Measurements from ENCODE around the gene LRRC15.

The LRRC15 gene

GRCh38 chr3:194386648-194387047 is 17.1 kb upstream of the LRRC15 start:
- TF ChIP-seq CTCF (IDR thresholded peaks at IDR 0.05; ENCODE audit: insufficient read depth, missing control alignments) = no peak
- no peak for FAIRE-seq
- DNase-seq (ENCODE audit: insufficient read length, low spot score) = no peak

- DNase-seq (ENCODE audit: insufficient read length, low spot score) (no peak), FAIRE-seq (no peak)
- TF ChIP-seq CTCF (IDR thresholded peaks at IDR 0.05; ENCODE audit: insufficient read depth, missing control alignments) = no peak
Observed at GRCh38 chr3:194386066-194386465, 16.5 kb upstream of the LRRC15 start.

- DNase-seq (ENCODE audit: insufficient read length, low spot score) = no peak
- no peak for FAIRE-seq
Observed at GRCh38 chr3:194384569-194385001, 15.0 kb upstream of the LRRC15 start.

GRCh38 chr3:194384156-194384555 is 14.6 kb upstream of the LRRC15 start:
- no peak for TF ChIP-seq CTCF (IDR thresholded peaks at IDR 0.05; ENCODE audit: insufficient read depth, missing control alignments)
- FAIRE-seq (no peak), DNase-seq (ENCODE audit: insufficient read length, low spot score) (no peak)

More at GRCh38 chr3:194384569-194385001, 15.0 kb upstream of the LRRC15 start:
- TF ChIP-seq CTCF (IDR thresholded peaks at IDR 0.05; ENCODE audit: insufficient read depth, missing control alignments) = no peak

- TF ChIP-seq CTCF (IDR thresholded peaks at IDR 0.05; ENCODE audit: insufficient read depth, missing control alignments) = no peak
- FAIRE-seq (no peak), DNase-seq (ENCODE audit: insufficient read length, low spot score) (no peak)
Observed at GRCh38 chr3:194383276-194383940, 13.9 kb upstream of the LRRC15 start.

GRCh38 chr3:194382892-194383223 is 13.3 kb upstream of the LRRC15 start:
- FAIRE-seq (no peak), DNase-seq (ENCODE audit: insufficient read length, low spot score) (no peak)
- no peak for TF ChIP-seq CTCF (IDR thresholded peaks at IDR 0.05; ENCODE audit: insufficient read depth, missing control alignments)

GRCh38 chr3:194382196-194382891 is 12.8 kb upstream of the LRRC15 start:
- TF ChIP-seq CTCF (IDR thresholded peaks at IDR 0.05; ENCODE audit: insufficient read depth, missing control alignments) = no peak
- FAIRE-seq = no peak
- DNase-seq (ENCODE audit: insufficient read length, low spot score) = no peak

All from D721Med (cell line).